ENCODE measurements around the gene XRRA1.
"Not testable (repeated sequence)": the region's sequence is repeated elsewhere in the genome, so short reads cannot be mapped to it uniquely, and the experiment has no call there.

Gene XRRA1

GRCh38 chr11:74960128-74960527, 11.2 kb upstream of the XRRA1 start:
- not testable (repeated sequence) for H3K9me3 Mint-ChIP-seq, H3K4me3 Mint-ChIP-seq, H3K27ac Mint-ChIP-seq

GRCh38 chr11:74957937-74958629, 9.2 kb upstream of the XRRA1 start:
- Mint-ChIP-seq H3K4me3 (no peak overlapping the region), H3K9me3 (no peaks in the 10 kb centered on the region), H3K4me1 (ENCODE audit: low read depth) (peaks cover 63% of the 10 kb centered on the region), H3K27me3 (no peaks in the 10 kb centered on the region), H3K36me3 (ENCODE audit: low read depth) (peaks cover 80% of the 10 kb centered on the region), H3K27ac (peak overlapping the region; percentile 31)
- intact Hi-C loops (cut with micrococcal nuclease), result no loop called here

More at GRCh38 chr11:74960128-74960527, 11.2 kb upstream of the XRRA1 start:
- H3K27me3 Mint-ChIP-seq; intact Hi-C loops (cut with micrococcal nuclease): not testable (repeated sequence)
- peaks cover 74% of the 10 kb centered on the region for H3K36me3 Mint-ChIP-seq (ENCODE audit: low read depth)
- H3K4me1 Mint-ChIP-seq (ENCODE audit: low read depth), result peaks cover 72% of the 10 kb centered on the region

GRCh38 chr11:74956397-74957015, 7.6 kb upstream of the XRRA1 start:
- peaks cover 79% of the 10 kb centered on the region for H3K36me3 Mint-ChIP-seq (ENCODE audit: low read depth)
- peak overlapping the region; percentile 12 for H3K27ac Mint-ChIP-seq
- intact Hi-C loops (cut with micrococcal nuclease), result no loop called here
- H3K9me3 Mint-ChIP-seq, result no peaks in the 10 kb centered on the region
- H3K4me1 Mint-ChIP-seq (ENCODE audit: low read depth), result peaks cover 66% of the 10 kb centered on the region
- H3K27me3 Mint-ChIP-seq, result no peaks in the 10 kb centered on the region
- H3K4me3 Mint-ChIP-seq, result no peak overlapping the region

GRCh38 chr11:74954199-74954598, 5.3 kb upstream of the XRRA1 start:
- Mint-ChIP-seq H3K4me3 (no peak overlapping the region), H3K27ac (no peak overlapping the region), H3K36me3 (ENCODE audit: low read depth) (peaks cover 80% of the 10 kb centered on the region), H3K9me3 (no peaks in the 10 kb centered on the region), H3K4me1 (ENCODE audit: low read depth) (peaks cover 72% of the 10 kb centered on the region), H3K27me3 (no peaks in the 10 kb centered on the region)
- intact Hi-C loops (cut with micrococcal nuclease), result no loop called here

- no peak overlapping the region for H3K27ac Mint-ChIP-seq
- no peaks in the 10 kb centered on the region for H3K27me3 Mint-ChIP-seq
- peaks cover 78% of the 10 kb centered on the region for H3K36me3 Mint-ChIP-seq (ENCODE audit: low read depth)
- peaks cover 64% of the 10 kb centered on the region for H3K4me1 Mint-ChIP-seq (ENCODE audit: low read depth)
- intact Hi-C loops (cut with micrococcal nuclease), result no loop called here
- H3K4me3 Mint-ChIP-seq, result no peak overlapping the region
- H3K9me3 Mint-ChIP-seq, result no peaks in the 10 kb centered on the region
Measured at GRCh38 chr11:74953451-74953850, 4.6 kb upstream of the XRRA1 start.

- Mint-ChIP-seq H3K27me3 (no peaks in the 10 kb centered on the region), H3K9me3 (no peaks in the 10 kb centered on the region), H3K4me3 (no peak overlapping the region), H3K27ac (no peak overlapping the region), H3K4me1 (ENCODE audit: low read depth) (peaks cover 57% of the 10 kb centered on the region), H3K36me3 (ENCODE audit: low read depth) (peaks cover 73% of the 10 kb centered on the region)
- intact Hi-C loops (cut with micrococcal nuclease), result no loop called here
Measured at GRCh38 chr11:74952752-74953151, 3.9 kb upstream of the XRRA1 start.

GRCh38 chr11:74951226-74951625, 2.3 kb upstream of the XRRA1 start:
- Mint-ChIP-seq H3K9me3 (no peaks in the 10 kb centered on the region), H3K4me3 (no peak overlapping the region), H3K36me3 (ENCODE audit: low read depth) (peaks cover 67% of the 10 kb centered on the region), H3K27me3 (no peaks in the 10 kb centered on the region), H3K27ac (peak overlapping the region; percentile 50), H3K4me1 (ENCODE audit: low read depth) (peaks cover 49% of the 10 kb centered on the region)
- intact Hi-C loops (cut with micrococcal nuclease), result no loop called here

GRCh38 chr11:74950374-74950969, 1.6 kb upstream of the XRRA1 start:
- peak overlapping the region; percentile 85 for H3K4me3 Mint-ChIP-seq
- peaks cover 64% of the 10 kb centered on the region for H3K36me3 Mint-ChIP-seq (ENCODE audit: low read depth)
- H3K27me3 Mint-ChIP-seq, result no peaks in the 10 kb centered on the region
- peaks cover 48% of the 10 kb centered on the region for H3K4me1 Mint-ChIP-seq (ENCODE audit: low read depth)
- H3K27ac Mint-ChIP-seq, result peak overlapping the region; percentile 96
- no peaks in the 10 kb centered on the region for H3K9me3 Mint-ChIP-seq
- intact Hi-C loops (cut with micrococcal nuclease), result no loop called here

- H3K27ac Mint-ChIP-seq, result peak overlapping the region; percentile 96
- intact Hi-C loops (cut with micrococcal nuclease), result loop anchor here (2.0 kb wide), 1 partner anchor 39 kb away; the partner anchor contains the start of gene NEU3
- H3K4me1 Mint-ChIP-seq (ENCODE audit: low read depth), result peaks cover 51% of the 10 kb centered on the region
- peak overlapping the region; percentile 85 for H3K4me3 Mint-ChIP-seq
- H3K27me3 Mint-ChIP-seq, result no peaks in the 10 kb centered on the region
- peaks cover 60% of the 10 kb centered on the region for H3K36me3 Mint-ChIP-seq (ENCODE audit: low read depth)
- no peaks in the 10 kb centered on the region for H3K9me3 Mint-ChIP-seq
Measured at GRCh38 chr11:74949753-74950137, 854 bp upstream of the XRRA1 start.

GRCh38 chr11:74948546-74948897, 369 bp downstream of the XRRA1 start:
- intact Hi-C loops (cut with micrococcal nuclease), result loop anchor here (2.0 kb wide), 1 partner anchor 40 kb away; the partner anchor contains the start of gene NEU3
- Mint-ChIP-seq H3K27me3 (no peaks in the 10 kb centered on the region), H3K9me3 (no peaks in the 10 kb centered on the region), H3K4me1 (ENCODE audit: low read depth) (peaks cover 49% of the 10 kb centered on the region), H3K27ac (peak overlapping the region; percentile 96), H3K36me3 (ENCODE audit: low read depth) (peaks cover 52% of the 10 kb centered on the region), H3K4me3 (peak overlapping the region; percentile 85)

- Mint-ChIP-seq H3K4me1 (ENCODE audit: low read depth) (peaks cover 23% of the 10 kb centered on the region), H3K4me3 (no peak overlapping the region), H3K27ac (no peak overlapping the region), H3K36me3 (ENCODE audit: low read depth) (peaks cover 65% of the 10 kb centered on the region), H3K27me3 (no peaks in the 10 kb centered on the region), H3K9me3 (no peaks in the 10 kb centered on the region)
- intact Hi-C loops (cut with micrococcal nuclease), result no loop called here
Measured at GRCh38 chr11:74942073-74942759, 6.7 kb downstream of the XRRA1 start.

- H3K4me3 Mint-ChIP-seq, result no peak overlapping the region
- intact Hi-C loops (cut with micrococcal nuclease), result no loop called here
- H3K27me3 Mint-ChIP-seq, result no peaks in the 10 kb centered on the region
- H3K4me1 Mint-ChIP-seq (ENCODE audit: low read depth), result peaks cover 22% of the 10 kb centered on the region
- H3K9me3 Mint-ChIP-seq, result no peaks in the 10 kb centered on the region
- H3K27ac Mint-ChIP-seq, result no peak overlapping the region
- peaks cover 68% of the 10 kb centered on the region for H3K36me3 Mint-ChIP-seq (ENCODE audit: low read depth)
Measured at GRCh38 chr11:74941492-74941891, 7.4 kb downstream of the XRRA1 start.

- intact Hi-C loops (cut with micrococcal nuclease), result no loop called here
- Mint-ChIP-seq H3K27ac (no peak overlapping the region), H3K4me3 (no peak overlapping the region), H3K9me3 (no peaks in the 10 kb centered on the region), H3K36me3 (ENCODE audit: low read depth) (peaks cover 81% of the 10 kb centered on the region), H3K4me1 (ENCODE audit: low read depth) (peaks cover 8% of the 10 kb centered on the region), H3K27me3 (no peaks in the 10 kb centered on the region)
Measured at GRCh38 chr11:74937696-74938475, 11.0 kb downstream of the XRRA1 start.
